Liver (tissue), 3 donors: Measurements from ENCODE around the gene HTR2A.

Experiments used
- RXRA ChIP-seq, 2 donors: IDR thresholded peaks; 2 replicates each; pipeline ENCODE4 v1.6.1; 2017 to 2018; ENCODE audit warnings: antibody characterized with exemption in 2 of 2, mild to moderate bottlenecking in 1 of 2
- TAF1 ChIP-seq: conservative IDR thresholded peaks from 2 replicates; pipeline ENCODE4 v1.6.1; 2016; ENCODE audit warnings: antibody characterized with exemption, mild to moderate bottlenecking
- YY1 ChIP-seq: IDR thresholded peaks from 2 replicates; pipeline ENCODE4 v1.6.1; 2016; ENCODE audit warnings: antibody characterized with exemption, mild to moderate bottlenecking
- TF ChIP-seq, protein P1 (sequence below): fragments of 150-350 bp; IDR thresholded peaks from 2 replicates; pipeline ENCODE4 v1.5.1; 2017; ENCODE audit warnings: improper control_type of control experiment, low read depth, low read length; ENCODE audit not compliant: missing input control
- TF ChIP-seq, protein P2 (sequence below): IDR thresholded peaks from 2 replicates; pipeline ENCODE4 v1.6.1; 2016; ENCODE audit warnings: antibody characterized with exemption
- donor health status: healthy.
- donor health status: healthy.

DNA sequence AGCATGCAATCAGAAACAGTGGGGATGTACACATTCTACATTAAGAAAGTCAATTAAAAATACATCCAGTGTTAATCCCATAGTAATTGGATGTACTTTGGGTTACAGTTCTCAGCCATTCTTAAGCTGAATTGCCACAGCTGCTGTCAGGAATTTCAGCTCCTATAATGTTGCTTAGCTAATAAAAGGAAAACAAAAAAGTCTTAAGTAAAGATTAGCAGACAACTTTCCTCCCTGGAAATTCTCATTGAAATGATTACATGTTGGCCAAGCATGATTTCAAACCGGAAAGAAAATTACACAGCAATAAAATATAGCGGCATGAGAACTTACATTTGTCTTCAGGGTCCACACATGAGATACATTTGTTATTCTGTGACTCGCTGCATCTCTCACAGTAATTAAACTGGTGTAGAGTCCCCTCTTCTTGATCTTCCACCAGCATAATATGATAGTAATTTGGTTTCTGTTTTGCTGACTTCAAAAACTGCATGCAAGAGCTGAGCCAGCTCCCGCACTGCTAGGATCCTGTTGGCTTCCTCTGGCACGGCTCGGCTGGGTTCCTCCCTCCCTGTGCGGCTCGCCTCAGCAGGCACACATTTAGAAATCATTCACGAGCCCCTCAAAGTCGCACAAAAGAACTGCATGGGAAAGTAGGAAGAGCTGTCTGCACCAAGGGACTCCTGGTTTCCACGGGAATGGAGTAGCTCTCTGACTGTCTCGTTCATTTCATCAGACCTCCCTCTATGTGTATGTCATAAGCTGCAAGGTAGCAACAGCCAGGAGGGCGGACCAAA, at the start of gene HTR2A:
- no peak for TF ChIP-seq YY1
- TF ChIP-seq, protein P1, sequence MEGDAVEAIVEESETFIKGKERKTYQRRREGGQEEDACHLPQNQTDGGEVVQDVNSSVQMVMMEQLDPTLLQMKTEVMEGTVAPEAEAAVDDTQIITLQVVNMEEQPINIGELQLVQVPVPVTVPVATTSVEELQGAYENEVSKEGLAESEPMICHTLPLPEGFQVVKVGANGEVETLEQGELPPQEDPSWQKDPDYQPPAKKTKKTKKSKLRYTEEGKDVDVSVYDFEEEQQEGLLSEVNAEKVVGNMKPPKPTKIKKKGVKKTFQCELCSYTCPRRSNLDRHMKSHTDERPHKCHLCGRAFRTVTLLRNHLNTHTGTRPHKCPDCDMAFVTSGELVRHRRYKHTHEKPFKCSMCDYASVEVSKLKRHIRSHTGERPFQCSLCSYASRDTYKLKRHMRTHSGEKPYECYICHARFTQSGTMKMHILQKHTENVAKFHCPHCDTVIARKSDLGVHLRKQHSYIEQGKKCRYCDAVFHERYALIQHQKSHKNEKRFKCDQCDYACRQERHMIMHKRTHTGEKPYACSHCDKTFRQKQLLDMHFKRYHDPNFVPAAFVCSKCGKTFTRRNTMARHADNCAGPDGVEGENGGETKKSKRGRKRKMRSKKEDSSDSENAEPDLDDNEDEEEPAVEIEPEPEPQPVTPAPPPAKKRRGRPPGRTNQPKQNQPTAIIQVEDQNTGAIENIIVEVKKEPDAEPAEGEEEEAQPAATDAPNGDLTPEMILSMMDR: no peak
- TF ChIP-seq TAF1: no peak
- TF ChIP-seq, protein P2, sequence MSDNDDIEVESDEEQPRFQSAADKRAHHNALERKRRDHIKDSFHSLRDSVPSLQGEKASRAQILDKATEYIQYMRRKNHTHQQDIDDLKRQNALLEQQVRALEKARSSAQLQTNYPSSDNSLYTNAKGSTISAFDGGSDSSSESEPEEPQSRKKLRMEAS: no peak
- no peak for TF ChIP-seq RXRA (IDR thresholded peaks at IDR 0.05)
